ENCODE results near the gene ADSS1. TPM values are rescaled to one million over a fixed set of nuclear protein-coding genes. Genes with fewer than 3 reads are reported as not detected.
A peak's percentile ranks its signal among the peaks of the same experiment; 100 is the strongest.
"Not testable (repeated sequence)": the region's sequence is repeated elsewhere in the genome, so short reads cannot be mapped to it uniquely, and the experiment has no call there.

ADSS1 gene
- total RNA-seq, 1 donor from 2014 or later: 16.9 TPM

DNA sequence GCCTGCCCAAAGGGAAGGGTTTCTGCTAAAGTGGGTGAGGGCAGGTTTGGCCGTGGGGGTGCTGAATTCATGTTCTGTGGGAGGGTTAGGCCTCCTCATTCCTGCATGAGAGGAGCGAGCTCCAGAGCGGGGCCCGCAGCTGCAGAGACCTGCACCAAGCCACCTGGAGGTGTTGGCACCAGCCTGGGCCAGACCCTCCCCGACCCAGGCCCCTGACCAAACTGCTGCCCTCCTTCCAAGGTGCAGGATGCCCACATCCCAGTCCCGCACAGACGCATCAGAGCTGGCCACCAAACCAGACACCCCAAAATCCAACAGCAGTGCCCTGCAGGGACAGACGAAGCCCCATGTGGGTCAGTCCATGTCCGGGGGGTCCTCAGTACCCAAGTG, 10.6 kb downstream of the ADSS1 start:
- no peak for DNase-seq

DNA sequence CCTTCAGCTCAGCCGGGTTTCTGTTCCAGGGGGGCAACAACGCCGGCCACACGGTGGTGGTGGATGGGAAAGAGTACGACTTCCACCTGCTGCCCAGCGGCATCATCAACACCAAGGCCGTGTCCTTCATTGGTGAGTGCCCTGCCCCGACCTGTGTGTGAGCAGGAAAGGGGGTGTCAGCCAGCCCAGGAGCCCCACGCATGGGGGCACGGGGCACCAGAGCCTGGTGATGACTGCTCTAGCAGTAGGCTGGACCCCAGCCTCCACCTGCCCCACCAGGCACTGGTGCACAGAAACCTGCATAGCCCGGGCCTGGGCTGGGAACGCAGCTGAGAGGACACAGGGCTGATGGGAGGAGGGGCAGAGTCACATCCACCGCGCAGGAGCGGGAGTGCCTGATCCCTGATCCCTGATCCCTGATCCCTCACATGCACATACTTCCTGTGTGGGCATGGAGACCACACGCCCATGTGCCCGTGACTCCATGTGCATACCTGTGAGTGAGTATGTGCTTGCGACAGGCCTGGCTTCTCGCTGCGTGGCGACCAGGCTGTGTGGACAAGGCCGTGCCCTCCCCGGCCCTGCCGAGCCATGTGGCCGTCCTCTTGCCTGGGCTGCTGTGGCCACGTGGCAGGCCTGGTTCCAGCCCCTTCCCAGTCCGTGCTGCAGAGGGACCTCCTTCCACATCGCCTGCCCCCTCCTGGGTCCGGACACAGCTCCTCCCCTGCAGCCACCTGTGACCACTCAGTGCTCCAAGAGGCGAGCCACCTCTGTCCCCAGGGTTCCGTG, 11.2 kb downstream of the ADSS1 start:
- DNase-seq: no peak

DNA sequence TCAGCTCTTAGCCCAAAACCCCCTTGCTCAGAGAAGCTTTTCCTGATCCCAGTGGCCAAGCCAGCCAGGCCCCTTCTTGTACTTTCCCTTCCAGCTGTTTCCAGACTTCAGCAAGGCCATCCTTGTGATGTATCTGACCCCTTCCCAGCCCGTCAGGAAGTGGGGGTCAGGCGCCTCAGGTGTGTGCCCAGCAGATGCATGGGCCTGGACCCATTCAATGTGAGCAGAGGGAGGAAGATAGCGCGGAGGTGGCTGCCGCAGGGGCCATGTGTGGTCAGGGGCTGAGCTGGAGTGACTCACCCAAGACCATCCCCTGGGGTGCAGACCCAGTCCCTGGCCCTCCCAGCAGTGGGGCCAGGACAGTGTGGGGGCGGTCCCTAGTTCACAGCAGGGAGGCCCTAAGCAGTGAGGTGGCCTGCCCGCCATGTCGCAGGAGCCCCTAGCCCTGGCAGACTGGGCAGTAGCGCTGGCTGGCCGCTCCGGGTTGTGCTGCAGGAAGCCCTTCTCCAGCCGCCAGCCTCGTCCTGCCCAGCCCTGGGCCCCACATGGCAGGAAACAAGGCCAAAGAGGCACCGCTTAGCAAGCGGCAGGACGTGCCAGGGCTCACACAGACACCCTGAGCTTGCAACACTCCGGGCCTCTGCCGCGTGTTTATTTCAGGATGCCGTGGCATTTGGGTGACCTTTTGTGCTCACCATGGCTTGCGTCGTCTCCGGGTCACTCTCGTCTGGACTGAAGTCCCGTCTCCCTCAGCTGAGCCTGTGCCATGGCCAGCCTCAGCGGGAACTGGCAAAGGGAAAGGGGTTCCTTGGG, 12.0 kb downstream of the ADSS1 start:
- peak; percentile 26 for DNase-seq

DNA sequence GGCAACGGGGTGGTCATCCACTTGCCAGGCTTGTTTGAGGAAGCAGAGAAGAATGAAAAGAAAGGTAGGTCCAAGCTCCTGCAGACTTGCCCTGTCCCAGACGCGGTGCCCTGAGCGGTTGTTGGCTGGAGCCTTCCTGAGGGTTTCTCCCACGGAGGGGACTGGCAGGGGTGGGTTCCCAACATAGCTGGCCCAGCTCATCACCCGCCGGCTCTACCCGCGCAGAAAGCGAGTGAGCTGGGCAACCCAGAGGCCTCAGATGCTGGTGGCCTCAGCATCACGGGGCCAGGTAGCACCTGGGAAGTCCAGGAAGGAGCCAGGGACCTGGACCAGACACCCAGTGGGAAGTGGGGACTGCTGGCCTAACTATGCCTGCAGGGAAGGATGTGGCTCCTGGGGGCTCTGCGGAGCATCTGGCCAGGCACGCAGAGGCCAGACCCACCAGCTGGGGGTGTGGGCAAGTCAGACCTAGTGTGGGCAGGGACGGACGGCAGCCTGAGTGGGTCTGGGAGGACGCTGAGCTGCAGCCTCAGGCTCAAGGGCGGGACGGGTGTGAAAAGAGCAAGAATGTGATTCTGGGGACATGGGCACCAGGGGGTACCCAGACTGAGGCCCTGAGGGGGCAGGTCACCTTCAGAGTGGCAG, 14.5 kb downstream of the ADSS1 start:
- no peak for DNase-seq

DNA sequence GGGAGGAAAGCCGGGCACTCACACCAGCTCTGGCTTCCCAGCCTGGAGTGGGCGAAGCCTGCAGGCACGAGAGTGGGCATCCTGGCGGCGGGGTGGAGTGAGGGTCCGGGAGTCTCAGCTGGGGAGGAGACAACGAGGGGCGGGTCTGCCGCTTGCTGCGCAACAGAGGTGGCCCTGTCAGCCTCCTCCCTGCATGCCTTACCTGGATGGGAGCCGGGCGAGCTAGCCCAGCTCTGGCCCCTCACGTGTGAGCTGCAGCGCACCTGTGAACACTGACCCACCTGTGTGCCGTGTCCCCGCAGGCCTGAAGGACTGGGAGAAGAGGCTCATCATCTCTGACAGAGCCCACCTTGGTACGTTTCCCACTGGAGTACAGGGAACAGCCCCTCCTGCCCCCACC, 15.0 kb downstream of the ADSS1 start:
- no peak for DNase-seq

DNA sequence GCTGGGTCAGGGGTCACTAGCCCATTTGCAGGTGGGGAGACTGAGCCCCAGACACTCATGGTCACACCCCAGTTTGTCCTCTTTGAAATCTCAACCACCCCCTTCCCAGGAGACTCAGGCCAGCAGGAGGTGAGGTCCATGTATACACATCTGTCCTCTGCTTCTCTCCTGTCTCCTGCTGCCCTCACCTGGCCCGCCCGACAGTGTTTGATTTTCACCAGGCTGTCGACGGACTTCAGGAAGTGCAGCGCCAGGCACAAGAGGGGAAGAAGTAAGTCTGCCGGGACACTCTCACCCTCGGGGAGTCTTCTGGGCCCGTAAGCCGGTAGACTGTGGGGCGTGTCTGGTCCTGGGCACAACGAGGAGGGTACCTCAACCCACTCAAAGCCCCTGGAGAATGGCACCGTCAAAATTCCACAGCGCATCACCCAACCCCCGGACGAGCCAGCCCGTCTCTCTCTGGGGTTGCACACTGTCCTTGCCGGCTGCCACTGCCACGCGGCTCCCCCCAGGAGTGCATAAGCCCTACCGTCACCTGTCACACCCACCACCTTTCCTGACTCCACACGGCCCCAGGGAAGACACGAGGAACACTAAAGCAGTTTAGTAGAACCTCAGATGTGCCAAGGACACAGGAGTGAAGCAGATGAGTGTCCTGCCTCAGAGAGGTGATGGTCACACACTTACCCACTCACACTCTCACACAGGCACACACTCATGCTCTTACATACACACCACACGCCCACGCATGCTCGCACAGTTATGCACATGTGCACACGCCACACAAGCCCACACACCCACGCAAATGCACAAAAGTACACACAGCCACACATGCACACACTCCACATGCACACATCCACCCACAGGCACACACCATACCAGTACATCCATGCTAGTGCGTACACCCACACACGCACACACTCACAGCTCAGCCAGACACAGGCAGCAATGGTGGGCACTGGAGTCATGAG, 15.8 kb downstream of the ADSS1 start:
- DNase-seq: no peak

DNA sequence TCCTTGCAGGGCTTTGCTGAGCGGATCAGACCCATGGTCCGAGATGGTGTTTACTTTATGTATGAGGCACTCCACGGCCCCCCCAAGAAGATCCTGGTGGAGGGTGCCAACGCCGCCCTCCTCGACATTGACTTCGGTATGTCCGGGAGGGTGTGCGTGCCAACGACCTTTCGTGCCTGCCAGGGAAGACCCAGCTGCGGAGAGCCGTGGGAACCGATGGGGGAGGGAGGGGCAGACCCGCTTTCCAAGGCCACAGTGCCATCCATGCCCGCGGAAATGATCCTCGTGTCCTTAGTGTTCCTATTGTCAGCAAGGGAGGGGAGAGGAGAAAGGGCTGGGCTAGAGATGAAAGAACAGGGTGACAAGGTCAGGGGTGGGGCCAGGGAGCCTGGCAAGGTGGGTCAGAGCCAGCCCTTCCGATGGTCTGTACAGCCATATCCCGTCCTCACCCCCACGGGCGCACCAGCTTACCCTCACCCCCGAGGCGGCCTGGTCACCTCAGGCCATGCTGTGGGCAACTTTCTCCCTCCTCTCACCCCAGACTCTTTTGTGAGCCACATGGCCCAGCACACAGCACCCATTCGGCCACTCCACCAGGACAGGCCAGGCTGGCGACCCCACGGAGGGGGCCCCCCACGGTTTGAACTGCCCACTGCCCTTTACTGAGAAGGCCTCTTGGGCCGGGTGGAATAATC, 17.2 kb downstream of the ADSS1 start:
- DNase-seq: no peak

DNA sequence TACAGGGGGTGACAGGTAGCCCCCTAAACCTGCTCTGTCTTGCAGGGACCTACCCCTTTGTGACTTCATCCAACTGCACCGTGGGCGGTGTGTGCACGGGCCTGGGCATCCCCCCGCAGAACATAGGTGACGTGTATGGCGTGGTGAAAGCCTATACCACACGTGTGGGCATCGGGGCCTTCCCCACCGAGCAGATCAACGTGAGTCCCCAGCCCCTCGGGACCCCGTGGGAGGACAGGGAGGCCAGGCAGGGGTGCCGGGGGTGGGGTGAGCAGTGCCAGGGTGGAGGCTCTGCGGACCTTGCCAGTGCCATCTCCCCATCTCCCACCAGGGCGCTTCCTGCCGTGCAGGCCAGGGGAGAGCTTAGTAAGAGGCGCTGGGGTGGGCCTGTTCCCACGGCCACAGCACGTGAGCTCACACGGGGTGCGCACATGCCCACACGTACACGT, 17.8 kb downstream of the ADSS1 start:
- no peak for DNase-seq

DNA sequence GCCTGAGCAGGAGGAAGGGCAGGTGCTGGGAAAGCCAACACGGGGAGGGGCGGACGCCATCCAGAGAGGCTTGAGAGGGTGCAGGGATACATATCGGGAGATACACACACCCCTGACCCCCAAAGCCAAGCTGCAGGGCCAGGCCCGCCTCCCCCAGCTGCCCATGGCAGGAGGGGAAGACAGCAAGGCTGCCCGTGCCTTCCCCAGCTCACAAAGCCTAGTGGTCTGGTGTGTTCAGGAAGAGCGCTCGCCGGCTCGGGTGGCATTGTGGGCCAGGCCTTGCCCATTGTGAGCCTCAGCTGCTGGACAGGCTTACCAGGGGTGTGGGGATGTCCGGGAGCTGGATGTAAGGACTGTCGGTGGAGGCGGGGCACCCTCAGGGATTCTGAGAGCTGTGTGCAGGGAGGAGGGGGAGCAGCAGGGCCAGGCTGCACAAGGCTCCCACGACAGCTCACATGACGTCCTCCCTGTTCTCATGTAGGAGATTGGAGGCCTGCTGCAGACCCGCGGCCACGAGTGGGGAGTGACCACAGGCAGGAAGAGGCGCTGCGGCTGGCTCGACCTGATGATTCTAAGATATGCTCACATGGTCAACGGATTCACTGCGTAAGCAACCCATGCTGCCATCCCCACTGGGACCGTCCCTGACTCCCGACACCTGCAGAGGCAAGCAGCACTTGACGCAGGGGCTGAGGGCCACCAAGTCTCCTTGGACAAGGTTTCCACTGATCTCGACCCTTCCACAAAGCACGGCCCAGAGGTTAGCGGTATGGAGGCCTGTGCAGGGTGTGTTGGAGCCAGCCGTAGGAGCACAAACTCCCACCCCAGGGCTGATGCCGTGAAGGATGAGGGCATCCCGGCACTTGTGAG, 18.8 kb downstream of the ADSS1 start:
- no peak for DNase-seq

DNA sequence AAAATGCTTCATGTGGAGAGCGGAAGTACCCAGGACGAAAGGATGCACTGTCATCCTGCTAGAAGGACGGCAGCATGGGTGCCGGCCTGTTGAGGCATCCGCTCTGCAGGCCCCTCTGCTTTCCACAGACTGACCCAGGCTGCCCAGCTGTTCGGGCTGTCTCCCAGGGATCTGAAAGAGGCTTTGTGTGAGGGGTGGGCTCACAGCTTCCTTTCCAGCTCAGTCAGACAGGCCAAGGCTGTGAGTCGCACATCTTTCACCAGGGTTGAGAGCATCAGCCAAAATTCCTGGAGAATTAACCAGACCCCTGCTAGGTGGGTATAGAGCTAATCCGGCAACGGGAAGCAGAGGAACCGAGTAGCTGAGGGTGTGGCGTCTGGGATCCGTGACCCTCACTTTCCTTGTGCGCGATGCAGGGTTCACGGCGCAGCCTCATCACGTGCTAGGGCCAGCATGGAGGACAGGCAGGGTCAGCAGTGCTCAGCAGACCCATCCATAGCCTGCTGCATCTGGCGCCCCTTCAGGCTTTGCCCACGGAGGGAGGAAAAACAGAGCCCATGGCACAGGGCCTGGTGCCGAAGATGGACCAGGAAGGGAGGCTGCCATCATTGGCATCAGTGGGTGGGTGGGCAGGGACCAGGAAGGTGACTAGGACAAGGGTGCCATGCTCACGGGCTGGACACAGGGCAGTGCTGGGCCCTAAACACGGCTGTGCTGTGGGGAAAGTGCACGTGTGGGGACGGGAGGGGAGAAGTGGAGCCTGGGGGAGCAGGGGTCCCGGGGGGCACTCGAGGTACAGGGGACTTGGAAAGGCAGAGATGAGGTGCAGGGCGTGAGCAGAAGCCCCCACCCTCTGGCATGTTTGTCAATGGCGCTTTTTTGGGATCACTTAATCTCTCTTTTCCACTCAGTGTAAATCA, 19.7 kb downstream of the ADSS1 start:
- DNase-seq: no peak

DNA sequence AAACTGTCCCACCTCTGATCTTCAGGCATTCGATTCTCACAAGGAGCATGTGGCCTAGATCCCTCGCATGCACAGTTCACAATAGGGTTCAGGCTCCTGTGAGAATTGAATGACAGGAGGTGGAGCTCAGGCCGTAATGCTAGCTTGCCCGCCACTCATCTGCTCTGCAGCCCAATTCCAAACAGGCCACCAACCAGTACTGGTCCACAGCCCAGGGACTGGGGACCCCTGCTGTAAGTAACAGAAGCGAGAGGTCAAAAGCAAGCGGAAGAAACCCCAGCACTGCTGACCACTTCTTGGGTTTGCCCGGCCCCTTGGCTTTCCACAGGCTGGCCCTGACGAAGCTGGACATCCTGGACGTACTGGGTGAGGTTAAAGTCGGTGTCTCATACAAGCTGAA, 20.5 kb downstream of the ADSS1 start:
- DNase-seq: no peak

DNA sequence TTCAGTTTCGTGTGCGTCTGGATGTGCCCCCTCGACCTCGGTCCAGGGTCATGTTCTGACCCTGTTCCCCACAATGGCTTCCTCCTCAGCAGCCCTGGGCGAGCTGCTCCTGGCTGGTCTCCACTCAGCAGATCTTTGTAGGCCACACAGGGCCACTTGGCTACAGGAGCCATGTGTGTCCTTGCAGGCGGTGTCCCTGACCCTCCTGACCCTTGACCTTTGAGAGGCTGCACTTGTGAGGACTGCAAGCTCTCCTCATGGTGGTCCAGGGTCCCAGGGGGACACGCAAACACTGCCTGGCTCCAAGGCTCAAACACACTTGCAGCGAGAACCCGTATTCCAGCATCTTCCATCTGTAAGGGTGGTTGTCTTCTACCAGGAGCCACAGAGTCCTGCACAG, 21.4 kb downstream of the ADSS1 start:
- DNase-seq: no peak

DNA sequence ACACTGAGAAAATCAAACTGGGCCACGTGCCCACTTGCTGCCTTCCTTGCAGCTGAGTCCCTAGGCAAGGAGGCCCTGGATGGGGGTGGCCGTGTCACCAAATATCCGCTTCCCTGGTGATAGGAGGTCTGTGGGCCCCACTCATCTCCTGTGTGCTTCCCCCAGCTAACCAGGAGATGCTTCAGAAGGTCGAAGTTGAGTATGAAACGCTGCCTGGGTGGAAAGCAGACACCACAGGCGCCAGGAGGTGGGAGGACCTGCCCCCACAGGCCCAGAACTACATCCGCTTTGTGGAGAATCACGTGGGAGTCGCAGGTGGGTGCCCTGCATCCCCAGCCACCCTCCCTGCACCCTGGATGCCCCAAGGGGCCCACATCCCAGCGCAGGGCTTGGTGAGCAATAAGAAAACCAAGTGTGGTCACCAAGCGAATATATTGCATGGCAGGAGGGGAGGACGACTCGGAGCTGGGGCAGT, 22.1 kb downstream of the ADSS1 start:
- DNase-seq: no peak

DNA sequence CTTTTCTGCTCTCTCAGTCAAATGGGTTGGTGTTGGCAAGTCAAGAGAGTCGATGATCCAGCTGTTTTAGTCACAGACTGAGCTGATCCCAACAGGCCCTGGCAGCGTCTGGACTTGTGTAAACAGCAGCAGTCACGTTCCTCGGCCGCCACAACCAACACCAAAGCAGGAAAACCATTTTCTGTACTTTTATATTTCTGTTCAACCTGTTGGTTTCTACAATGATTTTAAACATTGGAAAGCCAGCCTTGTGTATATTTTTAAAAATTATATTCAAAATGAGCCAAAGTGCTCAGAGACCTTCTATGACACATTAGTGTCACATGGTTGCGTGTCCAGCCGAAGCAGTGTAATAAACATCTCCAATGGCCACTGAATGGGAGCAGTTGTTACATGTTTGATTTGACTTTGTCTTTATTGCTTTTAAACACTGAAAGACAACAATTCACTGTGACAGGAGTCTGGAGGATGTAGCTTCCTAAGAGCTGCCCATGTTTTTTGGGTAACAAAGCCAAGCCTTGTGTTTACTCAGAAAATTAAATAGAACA, 23.0 kb downstream of the ADSS1 start:
- no peak for DNase-seq

DNA sequence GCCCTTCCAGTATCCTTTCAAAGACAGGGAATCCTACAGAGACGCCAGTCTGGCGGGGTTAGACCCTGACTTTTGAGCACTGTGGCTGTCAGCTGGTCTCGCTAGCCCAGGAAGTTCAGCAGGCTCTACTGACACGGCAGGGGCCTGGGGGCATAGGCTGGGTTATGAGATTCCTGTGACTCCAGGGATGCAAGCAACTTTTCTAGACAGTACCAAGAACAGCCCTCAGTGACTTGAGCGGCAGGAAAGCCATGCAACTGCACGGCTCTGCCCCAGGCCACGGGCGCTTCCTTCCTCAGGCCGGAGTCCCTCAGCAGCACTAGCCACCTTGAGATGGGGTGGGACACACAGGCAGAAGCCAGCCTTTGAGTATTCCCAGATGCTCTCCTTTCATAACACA, 23.8 kb downstream of the ADSS1 start:
- DNase-seq: no peak

DNA sequence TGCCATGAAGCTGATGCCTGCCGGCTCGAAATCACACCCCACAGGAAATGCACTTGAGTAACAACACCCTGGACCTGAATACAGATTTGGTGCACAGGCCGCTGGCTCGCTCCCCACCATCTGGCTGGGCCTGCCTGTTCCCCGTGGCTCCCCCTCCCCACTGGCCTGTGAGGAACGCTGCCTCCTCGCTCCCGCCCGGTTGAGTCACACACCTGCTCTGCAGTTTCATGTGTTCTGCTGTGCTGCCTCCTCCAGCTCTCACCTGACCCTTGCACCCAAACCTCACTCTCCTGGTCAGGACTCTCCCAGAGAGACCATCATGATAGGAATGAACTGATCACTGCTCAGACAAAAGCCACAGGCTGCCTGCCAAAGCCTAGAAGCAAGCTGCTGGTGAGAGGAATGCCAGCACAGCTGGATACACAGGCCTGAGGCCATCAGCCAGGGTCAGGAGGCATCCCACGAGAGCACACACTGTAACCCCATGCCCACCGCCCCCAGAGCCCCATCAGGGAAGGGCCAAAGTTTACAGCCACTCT, 25.2 kb downstream of the ADSS1 start:
- DNase-seq: peak; percentile 23

DNA sequence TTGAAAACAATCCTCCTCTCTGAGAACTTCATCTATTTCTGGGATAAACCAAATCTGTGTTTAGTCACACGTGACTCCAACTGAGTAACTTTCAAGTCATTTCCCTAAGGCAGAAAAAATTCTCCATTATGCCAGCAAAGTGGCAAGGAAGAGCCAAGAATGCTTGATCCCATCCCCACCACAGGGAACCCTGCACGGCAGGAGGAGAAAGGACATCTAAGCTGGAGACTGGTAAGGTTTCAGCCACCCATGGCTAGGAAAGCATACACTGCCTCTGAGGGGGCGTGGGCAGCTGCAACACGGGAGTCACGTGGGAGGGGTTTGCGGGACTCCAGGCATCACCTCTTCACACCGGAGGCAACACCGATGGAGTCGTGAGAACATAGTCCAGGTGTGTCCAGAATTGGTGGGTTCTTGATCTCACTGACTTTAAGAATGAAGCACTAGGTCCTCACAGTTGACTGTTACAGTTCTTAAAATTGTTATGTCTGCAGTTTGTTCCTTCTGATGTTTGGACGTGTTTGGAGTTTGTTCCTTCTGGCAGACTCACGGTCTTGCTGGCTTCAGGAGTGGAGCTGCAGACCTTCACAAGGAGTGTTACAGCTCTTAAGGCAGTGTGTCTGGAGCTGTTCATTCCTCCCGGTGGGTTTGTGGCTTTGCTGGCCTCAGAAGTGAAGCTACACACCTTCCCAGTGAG, 26.2 kb downstream of the ADSS1 start:
- no peak for DNase-seq

DNA sequence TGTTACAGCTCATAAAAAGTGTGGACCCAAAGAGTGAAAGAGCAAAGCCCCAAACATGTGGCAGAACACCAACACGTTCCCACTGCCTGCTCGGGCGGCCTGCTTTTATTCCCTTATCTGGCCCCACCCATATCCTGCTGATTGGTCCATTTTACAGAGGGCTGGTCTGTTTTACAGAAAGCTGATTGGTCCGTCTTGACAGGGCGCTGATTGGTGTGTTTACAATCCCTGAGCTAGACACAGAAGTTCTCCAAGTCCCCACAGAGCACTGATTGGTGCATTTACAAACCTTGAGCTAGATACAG, 26.7 kb downstream of the ADSS1 start:
- DNase-seq: not testable (repeated sequence)
